Thoracic aorta (tissue), 2 donors: ENCODE measurements around the gene SELENOS. TPM values are rescaled to one million over a fixed set of nuclear protein-coding genes. Genes with fewer than 3 reads are reported as not detected.

Experiments
- ATAC-seq: fragments of 150-250 bp; one replicate; pipeline ENCODE4 v1.8.0; 2017; ENCODE audit warnings: low read depth; ENCODE audit not compliant: insufficient number of reproducible peaks, low FRiP score
- DNase-seq: peaks from one replicate; pipeline ENCODE4 v3.0.0-alpha.2; 2020; ENCODE audit warnings: low spot score
- H3K27ac ChIP-seq, 2 donors: fragments of 200-600 bp; sonication (generic); 1 replicate in 1 of 2; 2 replicates in 1 of 2; pipeline ENCODE4 v1.5.1; 2016; ENCODE audit warnings: mild to moderate bottlenecking in 2 of 2, moderate library complexity in 2 of 2
- H3K27me3 ChIP-seq: fragments of 200-600 bp; sonication (generic); replicated peaks from 2 replicates; pipeline ENCODE4 v1.6.0; 2016; ENCODE audit warnings: mild to moderate bottlenecking; ENCODE audit not compliant: insufficient read depth
- H3K36me3 ChIP-seq: fragments of 200-600 bp; sonication (generic); one replicate; pipeline ENCODE4 v1.5.1; 2016
- H3K4me1 ChIP-seq, 2 donors: fragments of 200-600 bp; sonication (generic); 1 replicate in 1 of 2; 2 replicates in 1 of 2; pipeline versions ENCODE4 v1.5.1 to v1.6.0; 2016; ENCODE audit warnings: low read depth in 2 of 2, mild to moderate bottlenecking in 1 of 2; ENCODE audit not compliant: control insufficient read depth in 1 of 2
- H3K4me3 ChIP-seq: fragments of 200-600 bp; sonication (generic); 2 replicates; pipeline ENCODE4 v1.5.1; 2016; ENCODE audit warnings: mild to moderate bottlenecking
- H3K9me3 ChIP-seq: fragments of 200-600 bp; sonication (generic); 2 replicates; pipeline ENCODE4 v1.5.1; 2016
- total RNA-seq, 2 donors: library from RNA; depleted of rRNA; stranded (reverse); fragments of >200 nt; gene quantifications; one replicate each; pipeline versions ENCODE4 v1.1.0 to v1.2.3, GENCODE V29; 2016
- TF ChIP-seq, protein P1 (sequence below): fragments of 200-600 bp; sonication (generic); IDR thresholded peaks from one replicate; pipeline ENCODE4 v1.5.1; 2019; ENCODE audit warnings: antibody characterized with exemption

Gene SELENOS
- total RNA-seq, 2 donors from 2014 or later: 84.6 to 92.6 TPM

DNA sequence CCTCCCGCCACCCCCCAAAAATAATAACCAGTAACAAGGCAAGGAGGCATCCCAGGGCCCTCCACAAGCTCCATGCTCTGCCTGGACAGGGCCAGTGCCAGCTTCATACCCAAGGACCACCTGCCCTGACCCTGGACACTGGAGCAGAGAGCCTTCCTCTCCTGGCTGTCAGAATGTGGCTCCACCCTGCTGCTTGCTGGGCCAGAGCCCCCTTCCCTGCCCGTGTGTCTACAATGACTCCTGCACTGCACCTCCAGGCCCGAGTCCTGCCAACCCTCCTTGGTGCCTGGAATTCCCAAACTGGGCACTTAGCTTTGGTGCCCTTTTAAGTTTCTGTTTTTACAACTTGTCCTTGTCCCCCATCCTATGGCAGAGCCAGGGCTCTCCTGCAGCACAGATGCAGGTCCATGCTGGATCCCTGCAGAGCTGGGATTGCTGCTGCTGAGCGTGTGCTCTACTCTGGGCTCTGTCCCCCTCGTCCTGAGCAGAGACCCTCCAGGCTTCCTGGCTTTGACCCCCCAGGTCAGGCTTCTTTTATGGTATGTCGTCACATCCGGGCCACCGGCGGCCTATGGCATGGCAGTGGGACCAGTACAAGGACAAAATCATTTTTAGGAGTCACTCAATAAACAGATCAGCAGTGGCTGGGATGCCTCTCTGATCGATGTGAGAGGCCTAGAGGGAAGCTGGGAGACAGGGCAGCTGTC lies 29.2 kb upstream of the SELENOS start:
- Histone ChIP-seq H3K4me1 (no peaks in the 10 kb centered on the region), H3K27ac (no peak overlapping the region), H3K4me3 (no peak overlapping the region), H3K27me3 (no peaks in the 10 kb centered on the region), H3K9me3 (no peaks in the 10 kb centered on the region), H3K36me3 (no peaks in the 10 kb centered on the region)
- ATAC-seq (no peak), DNase-seq (no peak)
- TF ChIP-seq, protein P1, sequence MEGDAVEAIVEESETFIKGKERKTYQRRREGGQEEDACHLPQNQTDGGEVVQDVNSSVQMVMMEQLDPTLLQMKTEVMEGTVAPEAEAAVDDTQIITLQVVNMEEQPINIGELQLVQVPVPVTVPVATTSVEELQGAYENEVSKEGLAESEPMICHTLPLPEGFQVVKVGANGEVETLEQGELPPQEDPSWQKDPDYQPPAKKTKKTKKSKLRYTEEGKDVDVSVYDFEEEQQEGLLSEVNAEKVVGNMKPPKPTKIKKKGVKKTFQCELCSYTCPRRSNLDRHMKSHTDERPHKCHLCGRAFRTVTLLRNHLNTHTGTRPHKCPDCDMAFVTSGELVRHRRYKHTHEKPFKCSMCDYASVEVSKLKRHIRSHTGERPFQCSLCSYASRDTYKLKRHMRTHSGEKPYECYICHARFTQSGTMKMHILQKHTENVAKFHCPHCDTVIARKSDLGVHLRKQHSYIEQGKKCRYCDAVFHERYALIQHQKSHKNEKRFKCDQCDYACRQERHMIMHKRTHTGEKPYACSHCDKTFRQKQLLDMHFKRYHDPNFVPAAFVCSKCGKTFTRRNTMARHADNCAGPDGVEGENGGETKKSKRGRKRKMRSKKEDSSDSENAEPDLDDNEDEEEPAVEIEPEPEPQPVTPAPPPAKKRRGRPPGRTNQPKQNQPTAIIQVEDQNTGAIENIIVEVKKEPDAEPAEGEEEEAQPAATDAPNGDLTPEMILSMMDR: no peak

GRCh38 chr15:101305820-101306255 lies 28.6 kb upstream of the SELENOS start:
- no peaks in the 10 kb centered on the region for H3K9me3 ChIP-seq
- H3K27ac ChIP-seq: no peak overlapping the region
- no peak overlapping the region for H3K4me3 ChIP-seq
- no peaks in the 10 kb centered on the region for H3K36me3 ChIP-seq
- DNase-seq: no peak
- TF ChIP-seq, protein P1: no peak
- no peaks in the 10 kb centered on the region for H3K27me3 ChIP-seq
- no peak for ATAC-seq
- H3K4me1 ChIP-seq: no peaks in the 10 kb centered on the region

DNA sequence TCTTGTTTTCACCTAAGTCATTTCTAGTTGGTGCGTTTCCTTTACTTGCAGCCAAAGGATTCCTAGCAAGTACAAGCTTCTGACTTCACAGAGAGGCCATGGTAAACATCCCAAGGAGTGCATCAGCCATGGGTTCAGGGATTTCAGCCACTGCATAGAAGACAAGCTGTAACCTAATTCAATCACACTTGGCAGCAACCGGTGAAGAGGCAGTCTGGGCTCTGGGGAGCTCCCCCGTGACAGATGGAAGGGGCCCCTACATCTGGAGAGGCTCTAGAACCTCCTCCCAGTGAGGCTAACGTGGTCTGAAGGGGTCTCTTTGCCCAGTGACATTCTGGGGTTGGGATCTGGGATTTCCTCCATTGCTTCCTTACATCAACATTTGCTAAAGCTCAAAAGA lies 26.1 kb upstream of the SELENOS start:
- no peaks in the 10 kb centered on the region for H3K27me3 ChIP-seq
- no peaks in the 10 kb centered on the region for H3K9me3 ChIP-seq
- TF ChIP-seq, protein P1: no peak
- ATAC-seq (no peak), DNase-seq (no peak)
- H3K36me3 ChIP-seq: no peaks in the 10 kb centered on the region
- no peak overlapping the region for H3K4me3 ChIP-seq
- H3K27ac ChIP-seq: no peak overlapping the region
- no peaks in the 10 kb centered on the region for H3K4me1 ChIP-seq

DNA sequence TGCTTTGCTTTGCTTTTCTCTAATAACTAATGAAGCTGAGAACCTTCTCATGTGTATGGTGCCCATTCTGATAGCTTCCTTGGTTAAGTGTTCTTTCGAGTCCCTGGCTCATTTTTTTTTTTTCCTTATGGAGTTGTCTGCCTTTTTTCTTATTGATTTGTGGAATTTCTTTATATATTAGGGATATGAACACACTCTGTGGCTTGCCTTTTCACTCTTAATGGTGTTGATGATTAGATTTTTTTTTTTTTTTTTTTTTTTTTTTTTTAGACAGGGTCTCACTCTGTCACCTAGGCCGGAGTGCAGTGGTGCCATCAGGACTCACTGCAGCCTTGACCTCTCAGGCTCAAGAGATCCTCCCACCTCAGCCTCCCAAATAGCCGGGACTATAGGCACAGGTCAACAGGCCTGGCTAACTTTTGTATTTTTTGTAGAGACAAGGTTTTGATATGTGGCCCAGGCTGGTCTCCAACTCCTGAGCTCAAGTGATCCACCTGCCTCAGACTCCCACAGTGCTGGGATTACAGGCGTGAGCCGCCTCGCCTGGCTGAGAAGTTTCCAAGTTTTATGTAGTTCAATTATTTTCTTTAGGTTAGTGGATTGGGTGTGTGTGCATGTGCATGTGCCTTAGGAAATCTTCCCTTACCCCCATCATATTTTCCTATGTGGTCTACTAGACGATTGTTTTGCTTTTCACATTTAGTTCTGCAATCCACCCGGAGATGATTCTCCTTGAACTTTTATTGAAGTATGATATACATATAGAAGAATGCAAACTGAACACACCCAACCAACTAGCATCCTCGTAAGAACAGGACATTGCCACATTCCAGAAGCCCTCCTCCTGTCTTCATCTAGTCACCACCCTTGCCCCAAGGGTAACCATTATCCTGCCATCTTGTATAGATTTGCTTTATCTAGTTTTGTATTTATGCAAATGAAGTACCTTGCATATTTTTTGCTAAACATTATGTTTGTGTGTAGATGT lies 19.4 kb upstream of the SELENOS start:
- DNase-seq (no peak), ATAC-seq (no peak)
- TF ChIP-seq, protein P1: no peak
- Histone ChIP-seq H3K4me1 (peaks cover 15 to 22% of the 10 kb centered on the region in 2 donors), H3K27ac (no peak overlapping the region), H3K27me3 (no peaks in the 10 kb centered on the region), H3K9me3 (no peaks in the 10 kb centered on the region), H3K4me3 (no peak overlapping the region), H3K36me3 (no peaks in the 10 kb centered on the region)

- Histone ChIP-seq H3K4me3 (peak overlapping the region; percentile 92), H3K9me3 (no peaks in the 10 kb centered on the region), H3K27ac (peak overlapping the region; percentile 83 to 94), H3K4me1 (peaks cover 15 to 24% of the 10 kb centered on the region in 2 donors), H3K36me3 (no peaks in the 10 kb centered on the region), H3K27me3 (no peaks in the 10 kb centered on the region)
- DNase-seq (no peak), ATAC-seq (no peak)
- TF ChIP-seq, protein P1: no peak
Observed at GRCh38 chr15:101295607-101296161, 18.4 kb upstream of the SELENOS start.
